ENCODE measurements around the gene GNG2. TPM values are rescaled to one million over a fixed set of nuclear protein-coding genes. Genes with fewer than 3 reads are reported as not detected.

GNG2 gene
- total and polyA plus RNA-seq, 2 experiments from 2014 or later = 9.9 to 14.8 TPM

GRCh38 chr14:51931308-51931707 is 70.9 kb downstream of the GNG2 start (continued):
- TF ChIP-seq ZNF462 (CRISPR knock-in tag; IDR thresholded peaks at IDR 0.05) = no peak
- no peak for TF ChIP-seq ETS1 (IDR thresholded peaks at IDR 0.05)
- no peak for TF ChIP-seq ZNF331 (CRISPR knock-in tag; IDR thresholded peaks at IDR 0.05; ENCODE audit: low read depth)
- no peak for TF ChIP-seq EZH2 (IDR thresholded peaks at IDR 0.05; ENCODE audit: low read depth, unreplicated experiment)
- TF ChIP-seq NANOG (IDR thresholded peaks at IDR 0.05; ENCODE audit: borderline replicate concordance) = no peak
- no peak for TF ChIP-seq REST (IDR thresholded peaks at IDR 0.05; ENCODE audit: unreplicated experiment)
- no peak for TF ChIP-seq EZH2phosphoT487 (IDR thresholded peaks at IDR 0.05; ENCODE audit: unreplicated experiment)
- no peak for TF ChIP-seq CREB1 (CRISPR knock-in tag; IDR thresholded peaks at IDR 0.05; ENCODE audit: low read depth)
- TF ChIP-seq STAT1 (IDR thresholded peaks at IDR 0.05; ENCODE audit: unreplicated experiment) = no peak
- TF ChIP-seq ZNF114 (CRISPR knock-in tag; IDR thresholded peaks at IDR 0.05) = no peak
